ENCODE data around the gene MCCC2. TPM values are rescaled to one million over a fixed set of nuclear protein-coding genes. Genes with fewer than 3 reads are reported as not detected.

Gene MCCC2
- total and polyA plus RNA-seq, 2 of the 8 experiments (the other 6 are each of a cell fraction or from before 2014, with no cell fraction given) = 71.7 to 86.6 TPM

GRCh38 chr5:71699233-71699632, 112.1 kb downstream of the MCCC2 start:
- no peak overlapping the region for H3K9ac ChIP-seq (replicated peaks in 1 of 4; ENCODE audit: extremely low read depth in 1 of 4, low read depth in 3 of 4, low read length in 3 of 4)
- H2BK120ac ChIP-seq (replicated peaks; ENCODE audit: low read depth, low read length) = no peak overlapping the region
- no peaks in the 10 kb centered on the region for H4K20me1 ChIP-seq (replicated peaks in 1 of 2; ENCODE audit: control insufficient read depth in 1 of 2, insufficient read depth in 2 of 2, low read length in 2 of 2)
- H3K36me3 ChIP-seq (ENCODE audit: control insufficient read depth in 2 of 4, insufficient read depth in 4 of 4, low read length in 3 of 4) = no peaks in the 10 kb centered on the region
- no peak overlapping the region for H2BK12ac ChIP-seq (ENCODE audit: low read depth, low read length)
- no peak overlapping the region for H4K5ac ChIP-seq (ENCODE audit: insufficient read length, low read depth, low read length)
- H3K56ac ChIP-seq (replicated peaks; ENCODE audit: insufficient read length, low read depth, low read length) = no peak overlapping the region
- no peaks in the 10 kb centered on the region for H3K27me3 ChIP-seq (replicated peaks in 1 of 4; ENCODE audit: control insufficient read depth in 3 of 4, extremely low read depth in 1 of 4, insufficient read depth in 3 of 4, low read length in 3 of 4)
- POLR2A ChIA-PET (ENCODE audit: partially characterized antibody) = interaction anchor here (0.6 kb wide), 1 partner anchor 27 kb away, joined by 3 read pairs; no protein-coding TSS in a partner anchor
- H3K79me1 ChIP-seq (ENCODE audit: low read depth, low read length) = no peaks in the 10 kb centered on the region
- H3K14ac ChIP-seq (ENCODE audit: insufficient read length) = no peak overlapping the region
- no peak overlapping the region for H3K4ac ChIP-seq (replicated peaks; ENCODE audit: insufficient read length, low read depth, low read length)
- no peak overlapping the region for H2AFZ ChIP-seq (ENCODE audit: low read length)
- no peaks in the 10 kb centered on the region for H3K79me2 ChIP-seq (ENCODE audit: control insufficient read depth in 1 of 2, insufficient read depth in 2 of 2, low read length in 2 of 2)
- H3K27ac ChIP-seq (ENCODE audit: low read depth, low read length) = no peak overlapping the region
- H2BK15ac ChIP-seq (ENCODE audit: low read length) = no peak overlapping the region
- no peak for FAIRE-seq
- CTCF ChIA-PET (ENCODE audit: partially characterized antibody) = interaction anchor here (1.4 to 5.5 kb wide), 9 partner anchors 8 to 77 kb away, joined by 3 to 58 read pairs (median 9); partner anchors contain the start of gene CARTPT
- H2BK5ac ChIP-seq (ENCODE audit: low read depth, low read length) = no peak overlapping the region
- no peak overlapping the region for H3K23ac ChIP-seq (ENCODE audit: insufficient read length)
- no peak overlapping the region for H3K4me3 ChIP-seq (ENCODE audit: extremely low read depth in 1 of 4, insufficient read depth in 2 of 4, low read depth in 3 of 4, low read length in 4 of 4)
- peaks cover 0 to 3% (median under 1%) of the 10 kb centered on the region in 4 experiments; a peak in 4 of 7 replicates for H3K4me1 ChIP-seq (replicated peaks in 1 of 4; ENCODE audit: control insufficient read depth in 3 of 4, insufficient read depth in 4 of 4, low read length in 3 of 4)
- no peak overlapping the region for H4K8ac ChIP-seq (ENCODE audit: extremely low read depth, insufficient read depth, low read length)
- H3K23me2 ChIP-seq (ENCODE audit: low read depth, low read length) = peaks cover 2% of the 10 kb centered on the region; the same call in 1 of the 2 replicates
- H3K4me2 ChIP-seq (ENCODE audit: insufficient read depth in 1 of 2, low read depth in 2 of 2, low read length in 2 of 2) = no peak overlapping the region
- H2AK5ac ChIP-seq (ENCODE audit: low read depth, low read length) = no peak overlapping the region
- no peak overlapping the region for H3K18ac ChIP-seq (ENCODE audit: extremely low read depth, low read length)
- no peak for DNase-seq (ENCODE audit: low read depth in 1 of 2, low spot score in 2 of 2)
- no peak overlapping the region for H4K91ac ChIP-seq (replicated peaks; ENCODE audit: insufficient read length, low read length)
- WGBS, 2 experiments (ENCODE audit: extremely low coverage in 1 of 2, insufficient coverage in 1 of 2, insufficient read length in 1 of 2, insufficient replicate concordance in 2 of 2, low coverage in 1 of 2, low lambda C conversion rate in 2 of 2, missing lambda C conversion rate in 1 of 2) = 90% methylated on average over 2 of the region's 2 CpGs; no CpG with 5 or more reads in 1 of the 2 experiments
- H3K9me3 ChIP-seq (ENCODE audit: insufficient read depth in 2 of 2, low read depth in 1 of 2, low read length in 1 of 2) = no peaks in the 10 kb centered on the region
- H2BK20ac ChIP-seq (ENCODE audit: low read length) = no peak overlapping the region
- TF ChIP-seq, protein P1, sequence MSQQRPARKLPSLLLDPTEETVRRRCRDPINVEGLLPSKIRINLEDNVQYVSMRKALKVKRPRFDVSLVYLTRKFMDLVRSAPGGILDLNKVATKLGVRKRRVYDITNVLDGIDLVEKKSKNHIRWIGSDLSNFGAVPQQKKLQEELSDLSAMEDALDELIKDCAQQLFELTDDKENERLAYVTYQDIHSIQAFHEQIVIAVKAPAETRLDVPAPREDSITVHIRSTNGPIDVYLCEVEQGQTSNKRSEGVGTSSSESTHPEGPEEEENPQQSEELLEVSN (IDR thresholded peaks at IDR 0.05) = no peak
- TF ChIP-seq BRCA1 (IDR thresholded peaks at IDR 0.05; ENCODE audit: low read depth, low read length) = no peak

All from H1 (cell line).